Fibroblast of lung (primary cell): ENCODE results near the gene LSM7. TPM values are rescaled to one million over a fixed set of nuclear protein-coding genes. Genes with fewer than 3 reads are reported as not detected.

ENCODE experiments used
- DNase-seq, 2 donors: peaks; one replicate each; pipeline versions ENCODE4 v3.0.0 to v3.0.0-alpha.2; 2010; ENCODE audit warnings: low read depth in 2 of 2
- H2AFZ ChIP-seq: 2 replicates; pipeline ENCODE4 v1.5.1; 2012; ENCODE audit warnings: low read length, control low read depth, inconsistent platforms
- H3K27ac ChIP-seq: 2 replicates; pipeline ENCODE4 v1.5.1; 2011; ENCODE audit warnings: low read length, control low read depth; ENCODE audit not compliant: insufficient read depth
- H3K27me3 ChIP-seq: 2 replicates; pipeline ENCODE4 v1.5.1; 2011; ENCODE audit warnings: mild to moderate bottlenecking, low read length; ENCODE audit not compliant: control insufficient read depth, insufficient read depth
- H3K36me3 ChIP-seq: 2 replicates; pipeline ENCODE4 v1.5.1; 2011; ENCODE audit warnings: low read length; ENCODE audit not compliant: control insufficient read depth, insufficient read depth
- H3K4me1 ChIP-seq: 2 replicates; pipeline ENCODE4 v1.5.1; 2011; ENCODE audit warnings: low read length; ENCODE audit not compliant: control insufficient read depth, insufficient read depth; ENCODE audit errors: extremely low read depth
- H3K4me2 ChIP-seq: 2 replicates; pipeline ENCODE4 v1.5.1; 2011; ENCODE audit warnings: low read length, control low read depth; ENCODE audit not compliant: insufficient read depth; ENCODE audit errors: extremely low read depth
- H3K4me3 ChIP-seq, 4 experiments: fragments of 200-600 bp in 1 of 4; sonication (generic) in 1 of 4; replicated peaks in 1 of 4; 2 replicates each; pipeline ENCODE4 v1.5.1; 2011 to 2016; ENCODE audit warnings: low read length in 4 of 4, low read depth in 3 of 4, mild to moderate bottlenecking in 3 of 4, control low read depth in 2 of 4, inconsistent platforms in 1 of 4, mixed read lengths in 1 of 4; ENCODE audit not compliant: insufficient read depth in 1 of 4; ENCODE audit errors: control extremely low read depth in 1 of 4
- H3K79me2 ChIP-seq: 2 replicates; pipeline ENCODE4 v1.5.1; 2012; ENCODE audit warnings: mild to moderate bottlenecking, low read length, inconsistent platforms; ENCODE audit not compliant: control insufficient read depth, insufficient read depth
- H3K9ac ChIP-seq: 2 replicates; pipeline ENCODE4 v1.5.1; 2011; ENCODE audit warnings: mild to moderate bottlenecking, low read length, control low read depth; ENCODE audit not compliant: insufficient read depth
- H3K9me3 ChIP-seq: 2 replicates; pipeline ENCODE4 v1.5.1; 2012; ENCODE audit warnings: low read depth, low read length; ENCODE audit not compliant: control insufficient read depth, insufficient read depth
- H4K20me1 ChIP-seq: 2 replicates; pipeline ENCODE4 v1.5.1; 2011; ENCODE audit warnings: low read length; ENCODE audit not compliant: control insufficient read depth, insufficient read depth; ENCODE audit errors: extremely low read depth
- CTCF ChIP-seq, 2 donors: IDR thresholded peaks in 1 of 2; conservative IDR thresholded peaks in 1 of 2; 1 replicate in 1 of 2; 2 replicates in 1 of 2; pipeline ENCODE4 v1.5.1; 2011 to 2012; ENCODE audit warnings: low read length in 2 of 2, control low read depth in 1 of 2, inconsistent platforms in 1 of 2, low read depth in 1 of 2, mild to moderate bottlenecking in 1 of 2
- EZH2 ChIP-seq: IDR thresholded peaks from 2 replicates; pipeline ENCODE4 v1.5.1; 2012; ENCODE audit warnings: low read length, control low read depth, mild to moderate bottlenecking; ENCODE audit errors: missing control alignments
- polyA plus RNA-seq, 2 donors: library from polyadenylated mRNA; depleted of rRNA in 1 of 2; stranded (reverse) in 1 of 2; unstranded in 1 of 2; fragments of >200 nt; gene quantifications; 2 replicates each; pipeline ENCODE4 v1.2.1, GENCODE V29; 2011 to 2012; ENCODE audit warnings: missing spikeins in 1 of 2
- total RNA-seq: library from RNA; depleted of rRNA; stranded (reverse); fragments of >200 nt; gene quantifications from 2 replicates; pipeline ENCODE4 v1.2.1, GENCODE V29; 2014

LSM7 gene
- total and polyA plus RNA-seq, 2 donors (not counting 1 experiment from before 2014, with no cell fraction given) = 43.1 to 182 TPM

GRCh38 chr19:2288818-2289713 is 39.3 kb downstream of the LSM7 start:
- no peak overlapping the region for H3K4me2 ChIP-seq
- H3K4me3 ChIP-seq = no peak overlapping the region
- H3K9ac ChIP-seq = no peak overlapping the region
- TF ChIP-seq CTCF (conservative IDR thresholded peaks at IDR 0.05 in 1 of 2, IDR thresholded peaks at IDR 0.05 in 1 of 2; ENCODE audit: low read depth in 1 of 2, low read length in 2 of 2) = no peak
- TF ChIP-seq EZH2 = peak; percentile 64
- no peaks in the 10 kb centered on the region for H3K9me3 ChIP-seq
- DNase-seq = no peak
- no peaks in the 10 kb centered on the region for H3K36me3 ChIP-seq
- peaks cover 36% of the 10 kb centered on the region for H3K27me3 ChIP-seq
- H2AFZ ChIP-seq = no peak overlapping the region
- H3K79me2 ChIP-seq = no peaks in the 10 kb centered on the region
- H3K4me1 ChIP-seq = peaks cover 2% of the 10 kb centered on the region
- no peaks in the 10 kb centered on the region for H4K20me1 ChIP-seq
- no peak overlapping the region for H3K27ac ChIP-seq

GRCh38 chr19:2288338-2288817 is 40.0 kb downstream of the LSM7 start:
- no peaks in the 10 kb centered on the region for H3K9me3 ChIP-seq
- no peaks in the 10 kb centered on the region for H3K4me1 ChIP-seq
- no peak overlapping the region for H3K4me3 ChIP-seq
- no peak overlapping the region for H3K4me2 ChIP-seq
- no peak overlapping the region for H3K9ac ChIP-seq
- H3K79me2 ChIP-seq = no peaks in the 10 kb centered on the region
- no peak overlapping the region for H2AFZ ChIP-seq
- peaks cover 36% of the 10 kb centered on the region for H3K27me3 ChIP-seq
- no peak for DNase-seq
- TF ChIP-seq CTCF (conservative IDR thresholded peaks at IDR 0.05 in 1 of 2, IDR thresholded peaks at IDR 0.05 in 1 of 2; ENCODE audit: low read depth in 1 of 2, low read length in 2 of 2) (no peak), EZH2 (no peak)
- H3K36me3 ChIP-seq = no peaks in the 10 kb centered on the region
- H3K27ac ChIP-seq = no peak overlapping the region
- H4K20me1 ChIP-seq = no peaks in the 10 kb centered on the region

- no peak overlapping the region for H3K4me2 ChIP-seq
- no peak overlapping the region for H3K27ac ChIP-seq
- no peak overlapping the region for H3K4me3 ChIP-seq
- H3K36me3 ChIP-seq = no peaks in the 10 kb centered on the region
- no peaks in the 10 kb centered on the region for H3K79me2 ChIP-seq
- H2AFZ ChIP-seq = no peak overlapping the region
- H3K27me3 ChIP-seq = peaks cover 36% of the 10 kb centered on the region
- no peaks in the 10 kb centered on the region for H3K9me3 ChIP-seq
- DNase-seq = no peak
- H3K4me1 ChIP-seq = no peaks in the 10 kb centered on the region
- TF ChIP-seq EZH2 = no peak
- TF ChIP-seq CTCF (conservative IDR thresholded peaks at IDR 0.05 in 1 of 2, IDR thresholded peaks at IDR 0.05 in 1 of 2; ENCODE audit: low read depth in 1 of 2, low read length in 2 of 2) = no peak
- H4K20me1 ChIP-seq = no peaks in the 10 kb centered on the region
- no peak overlapping the region for H3K9ac ChIP-seq
These were observed 40.6 kb downstream of the LSM7 start for GRCh38 chr19:2287585-2288337.
